ENCODE measurements around the gene FOXJ3. TPM values are rescaled to one million over a fixed set of nuclear protein-coding genes. Genes with fewer than 3 reads are reported as not detected.

The FOXJ3 gene
- total and polyA plus RNA-seq, 2 donors (not counting 1 experiment from before 2014, with no cell fraction given): 15.4 to 76.4 TPM

GRCh38 chr1:42150651-42151050 is 184.4 kb downstream of the FOXJ3 start:
- Mint-ChIP-seq H3K4me1 (no peaks in the 10 kb centered on the region), H3K4me3 (no peak overlapping the region), H3K27me3 (peaks cover 13% of the 10 kb centered on the region), H3K9me3 (ENCODE audit: insufficient read depth) (no peaks in the 10 kb centered on the region), H3K27ac (no peak overlapping the region)
- DNase-seq: no peak
- Histone ChIP-seq H3K4me1 (ENCODE audit: control insufficient read depth in 2 of 2, insufficient read depth in 2 of 2, low read length in 2 of 2) (no peaks in the 10 kb centered on the region), H4K20me1 (ENCODE audit: control insufficient read depth, insufficient read depth, low read length, poor library complexity, severe bottlenecking) (no peaks in the 10 kb centered on the region), H3K9me3 (ENCODE audit: control extremely low read depth in 1 of 3, control insufficient read depth in 2 of 3, insufficient read depth in 1 of 3, low read length in 2 of 3) (no peaks in the 10 kb centered on the region), H3K4me3 (ENCODE audit: control extremely low read depth in 1 of 5, extremely low read depth in 1 of 5, insufficient read depth in 1 of 5, low read depth in 2 of 5, low read length in 4 of 5) (no peak overlapping the region), H3K79me2 (ENCODE audit: control insufficient read depth, insufficient read depth, low read length) (no peaks in the 10 kb centered on the region), H3K4me2 (replicated peaks; ENCODE audit: low read depth, low read length, poor library complexity, severe bottlenecking) (no peak overlapping the region), H3K9ac (ENCODE audit: low read length) (no peak overlapping the region), H3K36me3 (replicated peaks in 1 of 2; ENCODE audit: control extremely low read depth in 1 of 2, control insufficient read depth in 1 of 2, extremely low read depth in 1 of 2, insufficient read depth in 2 of 2, low read length in 1 of 2) (no peaks in the 10 kb centered on the region), H3K27me3 (replicated peaks in 1 of 4; ENCODE audit: control extremely low read depth in 1 of 4, control insufficient read depth in 3 of 4, insufficient read depth in 4 of 4, low read length in 3 of 4) (peaks cover 0 to 10% (median 5%) of the 10 kb centered on the region in 4 experiments), H3K27ac (ENCODE audit: low read length in 2 of 2) (no peak overlapping the region), H2AFZ (ENCODE audit: insufficient read depth, low read depth, low read length, poor library complexity, severe bottlenecking) (no peak overlapping the region)
- 94% methylated on average over 4 of the region's 5 CpGs for WGBS (ENCODE audit: insufficient coverage)
- ChIA-PET CTCF (interaction anchor here (3.9 kb wide), 1 partner anchor 22 kb away, joined by 17 read pairs; no protein-coding TSS in a partner anchor), POLR2A (no interaction called here)
- intact Hi-C loops (cut with micrococcal nuclease): no loop called here
- ATAC-seq (ENCODE audit: low read depth): no peak
- TF ChIP-seq EZH2 (IDR thresholded peaks at IDR 0.05; ENCODE audit: borderline replicate concordance, insufficient read depth, low read depth, low read length, poor library complexity, severe bottlenecking) (no peak), CTCF (IDR thresholded peaks at IDR 0.05) (no peak)

- Histone ChIP-seq H4K20me1 (ENCODE audit: control insufficient read depth, insufficient read depth, low read length, poor library complexity, severe bottlenecking) (no peaks in the 10 kb centered on the region), H3K27me3 (replicated peaks in 1 of 4; ENCODE audit: control extremely low read depth in 1 of 4, control insufficient read depth in 3 of 4, insufficient read depth in 4 of 4, low read length in 3 of 4) (peaks cover 0 to 17% (median 5%) of the 10 kb centered on the region in 4 experiments), H3K9ac (ENCODE audit: low read length) (no peak overlapping the region), H3K79me2 (ENCODE audit: control insufficient read depth, insufficient read depth, low read length) (no peaks in the 10 kb centered on the region), H3K27ac (ENCODE audit: low read length in 2 of 2) (no peak overlapping the region), H3K4me3 (ENCODE audit: control extremely low read depth in 1 of 5, extremely low read depth in 1 of 5, insufficient read depth in 1 of 5, low read depth in 2 of 5, low read length in 4 of 5) (no peak overlapping the region), H2AFZ (ENCODE audit: insufficient read depth, low read depth, low read length, poor library complexity, severe bottlenecking) (no peak overlapping the region), H3K4me1 (ENCODE audit: control insufficient read depth in 2 of 2, insufficient read depth in 2 of 2, low read length in 2 of 2) (no peaks in the 10 kb centered on the region), H3K36me3 (replicated peaks in 1 of 2; ENCODE audit: control extremely low read depth in 1 of 2, control insufficient read depth in 1 of 2, extremely low read depth in 1 of 2, insufficient read depth in 2 of 2, low read length in 1 of 2) (no peaks in the 10 kb centered on the region), H3K4me2 (replicated peaks; ENCODE audit: low read depth, low read length, poor library complexity, severe bottlenecking) (no peak overlapping the region), H3K9me3 (ENCODE audit: control extremely low read depth in 1 of 3, control insufficient read depth in 2 of 3, insufficient read depth in 1 of 3, low read length in 2 of 3) (no peaks in the 10 kb centered on the region)
- intact Hi-C loops (cut with micrococcal nuclease): no loop called here
- ChIA-PET POLR2A (no interaction called here), CTCF (interaction anchor here (1.0 to 3.9 kb wide), 2 partner anchors 25 to 598 kb away, joined by 3 to 17 read pairs; no protein-coding TSS in a partner anchor)
- H3K9me3 Mint-ChIP-seq (ENCODE audit: insufficient read depth): no peaks in the 10 kb centered on the region
- no peak for DNase-seq
- no peaks in the 10 kb centered on the region for H3K4me1 Mint-ChIP-seq
- TF ChIP-seq CTCF (IDR thresholded peaks at IDR 0.05) (no peak), EZH2 (IDR thresholded peaks at IDR 0.05; ENCODE audit: borderline replicate concordance, insufficient read depth, low read depth, low read length, poor library complexity, severe bottlenecking) (no peak)
- peaks cover 16% of the 10 kb centered on the region for H3K27me3 Mint-ChIP-seq
- WGBS (ENCODE audit: insufficient coverage): no CpG with 5 or more reads among the region's 1 CpG
- no peak for ATAC-seq (ENCODE audit: low read depth)
- no peak overlapping the region for H3K4me3 Mint-ChIP-seq
- H3K27ac Mint-ChIP-seq: no peak overlapping the region
Measured at GRCh38 chr1:42148166-42148565, 186.9 kb downstream of the FOXJ3 start.
